Activated CD4-positive, alpha-beta memory T cell treated with anti-CD3 and anti-CD28 coated beads, Interleukin-2, amount 10 ng/mL, durations not matched to agents 7 days and 5 days (primary cell): ENCODE data around the gene VAV3. TPM values are rescaled to one million over a fixed set of nuclear protein-coding genes. Genes with fewer than 3 reads are reported as not detected.
"Not testable (repeated sequence)": the region's sequence is repeated elsewhere in the genome, so short reads cannot be mapped to it uniquely, and the experiment has no call there.

Experiments
- CTCF ChIA-PET: fragments of 350-600 bp; sonication (Branson Sonifier 250); formaldehyde crosslinking; loops from one replicate; lab custom pipeline; 2021; ENCODE audit warnings: antibody characterized with exemption, inconsistent platforms; lab: Charles Lee
- POLR2A ChIA-PET: fragments of 350-600 bp; sonication (Branson Sonifier 250); formaldehyde crosslinking; loops from one replicate; lab custom pipeline; 2021; ENCODE audit warnings: antibody characterized with exemption; lab: Charles Lee
- DNase-seq: peaks from one replicate; pipeline ENCODE4 v3.0.0-alpha.2; 2020
- H3K27ac Mint-ChIP-seq: one replicate; pipeline ENCODE4 v1.8.0; 2021; ENCODE audit warnings: mild to moderate bottlenecking, mixed read lengths
- H3K27me3 Mint-ChIP-seq: one replicate; pipeline ENCODE4 v1.8.0; 2021; ENCODE audit warnings: mixed read lengths
- H3K36me3 Mint-ChIP-seq: one replicate; pipeline ENCODE4 v1.8.0; 2021; ENCODE audit warnings: low read depth, mixed read lengths
- H3K4me1 Mint-ChIP-seq: one replicate; pipeline ENCODE4 v1.8.0; 2021; ENCODE audit warnings: mixed read lengths
- H3K4me3 Mint-ChIP-seq: one replicate; pipeline ENCODE4 v1.8.0; 2021; ENCODE audit warnings: mild to moderate bottlenecking, mixed read lengths
- H3K9me3 Mint-ChIP-seq: one replicate; pipeline ENCODE4 v1.8.0; 2021; ENCODE audit warnings: mixed read lengths
- total RNA-seq, 2 experiments: library from RNA; stranded (reverse); gene quantifications; one replicate each; pipeline ENCODE4 v1.2.3, GENCODE V29; 2021

The VAV3 gene
- total RNA-seq, 2 experiments from 2014 or later, result 2.0 to 2.3 TPM

- Mint-ChIP-seq H3K36me3 (no peaks in the 10 kb centered on the region), H3K27me3 (no peaks in the 10 kb centered on the region), H3K4me1 (peaks cover 20% of the 10 kb centered on the region), H3K27ac (no peak overlapping the region), H3K9me3 (no peaks in the 10 kb centered on the region), H3K4me3 (no peak overlapping the region)
- ChIA-PET POLR2A (interaction anchor here (1.2 kb wide), 1 partner anchor 99 kb away, joined by 3 read pairs; no protein-coding TSS in a partner anchor), CTCF (no interaction called here)
- DNase-seq, result no peak
Observed at GRCh38 chr1:107865627-107866026, 99.4 kb downstream of the VAV3 start.

GRCh38 chr1:107863342-107863741 lies 101.6 kb downstream of the VAV3 start:
- no peak overlapping the region for H3K27ac Mint-ChIP-seq
- ChIA-PET POLR2A (no interaction called here), CTCF (interaction anchor here (0.7 kb wide), 1 partner anchor 51 kb away, joined by 3 read pairs; no protein-coding TSS in a partner anchor)
- H3K27me3 Mint-ChIP-seq, result no peaks in the 10 kb centered on the region
- H3K4me3 Mint-ChIP-seq, result no peak overlapping the region
- peaks cover 19% of the 10 kb centered on the region for H3K4me1 Mint-ChIP-seq
- H3K9me3 Mint-ChIP-seq, result no peaks in the 10 kb centered on the region
- no peak for DNase-seq
- no peaks in the 10 kb centered on the region for H3K36me3 Mint-ChIP-seq

- ChIA-PET POLR2A (no interaction called here), CTCF (no interaction called here)
- Mint-ChIP-seq H3K4me1 (peaks cover 19% of the 10 kb centered on the region), H3K4me3 (no peak overlapping the region), H3K36me3 (no peaks in the 10 kb centered on the region), H3K9me3 (no peaks in the 10 kb centered on the region), H3K27ac (no peak overlapping the region), H3K27me3 (no peaks in the 10 kb centered on the region)
- no peak for DNase-seq
Observed at GRCh38 chr1:107862064-107862463, 102.9 kb downstream of the VAV3 start.

- no peak overlapping the region for H3K27ac Mint-ChIP-seq
- no peaks in the 10 kb centered on the region for H3K27me3 Mint-ChIP-seq
- no peak overlapping the region for H3K4me3 Mint-ChIP-seq
- H3K4me1 Mint-ChIP-seq, result peaks cover 10% of the 10 kb centered on the region
- H3K36me3 Mint-ChIP-seq, result no peaks in the 10 kb centered on the region
- ChIA-PET POLR2A (no interaction called here), CTCF (no interaction called here)
- H3K9me3 Mint-ChIP-seq, result no peaks in the 10 kb centered on the region
- DNase-seq, result no peak
Observed at GRCh38 chr1:107858323-107858722, 106.7 kb downstream of the VAV3 start.

- CTCF ChIA-PET, result interaction anchor here (0.7 kb wide), 1 partner anchor 20 kb away, joined by 4 read pairs; no protein-coding TSS in a partner anchor
- Mint-ChIP-seq H3K4me1 (peaks cover 7% of the 10 kb centered on the region), H3K4me3 (no peak overlapping the region), H3K27me3 (peaks cover 1% of the 10 kb centered on the region), H3K9me3 (peaks cover 4% of the 10 kb centered on the region), H3K27ac (no peak overlapping the region), H3K36me3 (peaks cover 5% of the 10 kb centered on the region)
- no peak for DNase-seq
- POLR2A ChIA-PET, result no interaction called here
Observed at GRCh38 chr1:107851418-107851817, 113.6 kb downstream of the VAV3 start.

GRCh38 chr1:107844541-107845194 lies 120.3 kb downstream of the VAV3 start:
- POLR2A ChIA-PET, DNase-seq, H3K9me3 Mint-ChIP-seq, H3K4me3 Mint-ChIP-seq, H3K27ac Mint-ChIP-seq, H3K27me3 Mint-ChIP-seq, H3K36me3 Mint-ChIP-seq, CTCF ChIA-PET: not testable (repeated sequence)
- peaks cover 42% of the 10 kb centered on the region for H3K4me1 Mint-ChIP-seq

- peaks cover 6% of the 10 kb centered on the region for H3K9me3 Mint-ChIP-seq
- no peak overlapping the region for H3K27ac Mint-ChIP-seq
- CTCF ChIA-PET, result no interaction called here
- peaks cover 5% of the 10 kb centered on the region for H3K36me3 Mint-ChIP-seq
- no peak overlapping the region for H3K4me3 Mint-ChIP-seq
- no peak for DNase-seq
- POLR2A ChIA-PET, result no interaction called here
- peaks cover 5% of the 10 kb centered on the region for H3K27me3 Mint-ChIP-seq
- H3K4me1 Mint-ChIP-seq, result peaks cover 43% of the 10 kb centered on the region
Observed at GRCh38 chr1:107843989-107844388, 121.0 kb downstream of the VAV3 start.

- Mint-ChIP-seq H3K4me1 (peaks cover 43% of the 10 kb centered on the region), H3K9me3 (peaks cover 8% of the 10 kb centered on the region), H3K27me3 (peaks cover 4% of the 10 kb centered on the region), H3K36me3 (peaks cover 8% of the 10 kb centered on the region), H3K27ac (no peak overlapping the region), H3K4me3 (no peak overlapping the region)
- ChIA-PET POLR2A (no interaction called here), CTCF (no interaction called here)
- DNase-seq, result no peak
Observed at GRCh38 chr1:107842241-107842640, 122.7 kb downstream of the VAV3 start.

GRCh38 chr1:107840725-107841124 lies 124.3 kb downstream of the VAV3 start:
- no peak for DNase-seq
- Mint-ChIP-seq H3K36me3 (peaks cover 10% of the 10 kb centered on the region), H3K27ac (peak overlapping the region; percentile 0), H3K27me3 (peaks cover 3% of the 10 kb centered on the region), H3K4me3 (no peak overlapping the region), H3K9me3 (peaks cover 15% of the 10 kb centered on the region), H3K4me1 (peaks cover 36% of the 10 kb centered on the region)
- ChIA-PET POLR2A (no interaction called here), CTCF (no interaction called here)

- no peak for DNase-seq
- Mint-ChIP-seq H3K4me3 (no peak overlapping the region), H3K36me3 (peaks cover 10% of the 10 kb centered on the region), H3K9me3 (peaks cover 13% of the 10 kb centered on the region), H3K27me3 (no peaks in the 10 kb centered on the region), H3K4me1 (peaks cover 18% of the 10 kb centered on the region), H3K27ac (no peak overlapping the region)
- ChIA-PET POLR2A (no interaction called here), CTCF (no interaction called here)
Observed at GRCh38 chr1:107838056-107838455, 126.9 kb downstream of the VAV3 start.

GRCh38 chr1:107835151-107835670 lies 129.8 kb downstream of the VAV3 start:
- Mint-ChIP-seq H3K9me3 (peaks cover 13% of the 10 kb centered on the region), H3K27me3 (no peaks in the 10 kb centered on the region), H3K27ac (no peak overlapping the region), H3K4me1 (peaks cover 4% of the 10 kb centered on the region), H3K36me3 (peaks cover 10% of the 10 kb centered on the region), H3K4me3 (no peak overlapping the region)
- DNase-seq, result no peak
- ChIA-PET CTCF (no interaction called here), POLR2A (no interaction called here)

- Mint-ChIP-seq H3K4me1 (peaks cover 19% of the 10 kb centered on the region), H3K36me3 (peaks cover 10% of the 10 kb centered on the region), H3K27me3 (no peaks in the 10 kb centered on the region), H3K9me3 (peaks cover 13% of the 10 kb centered on the region), H3K27ac (no peak overlapping the region), H3K4me3 (no peak overlapping the region)
- ChIA-PET CTCF (no interaction called here), POLR2A (no interaction called here)
- DNase-seq, result no peak
Observed at GRCh38 chr1:107833061-107833460, 131.9 kb downstream of the VAV3 start.

GRCh38 chr1:107831921-107832320 lies 133.1 kb downstream of the VAV3 start:
- H3K36me3 Mint-ChIP-seq, result peaks cover 7% of the 10 kb centered on the region
- H3K27ac Mint-ChIP-seq, result no peak overlapping the region
- ChIA-PET CTCF (no interaction called here), POLR2A (no interaction called here)
- no peak overlapping the region for H3K4me3 Mint-ChIP-seq
- H3K9me3 Mint-ChIP-seq, result peaks cover 6% of the 10 kb centered on the region
- H3K27me3 Mint-ChIP-seq, result no peaks in the 10 kb centered on the region
- DNase-seq, result no peak
- peaks cover 19% of the 10 kb centered on the region for H3K4me1 Mint-ChIP-seq

- H3K4me3 Mint-ChIP-seq, result no peak overlapping the region
- no peaks in the 10 kb centered on the region for H3K9me3 Mint-ChIP-seq
- H3K4me1 Mint-ChIP-seq, result peaks cover 19% of the 10 kb centered on the region
- DNase-seq, result no peak
- H3K36me3 Mint-ChIP-seq, result no peaks in the 10 kb centered on the region
- H3K27me3 Mint-ChIP-seq, result no peaks in the 10 kb centered on the region
- H3K27ac Mint-ChIP-seq, result no peak overlapping the region
- ChIA-PET CTCF (no interaction called here), POLR2A (no interaction called here)
Observed at GRCh38 chr1:107830526-107830925, 134.5 kb downstream of the VAV3 start.
